ENCODE measurements around the gene KAT8.
"Not testable (repeated sequence)": the region's sequence is repeated elsewhere in the genome, so short reads cannot be mapped to it uniquely, and the experiment has no call there.

KAT8 gene

DNA sequence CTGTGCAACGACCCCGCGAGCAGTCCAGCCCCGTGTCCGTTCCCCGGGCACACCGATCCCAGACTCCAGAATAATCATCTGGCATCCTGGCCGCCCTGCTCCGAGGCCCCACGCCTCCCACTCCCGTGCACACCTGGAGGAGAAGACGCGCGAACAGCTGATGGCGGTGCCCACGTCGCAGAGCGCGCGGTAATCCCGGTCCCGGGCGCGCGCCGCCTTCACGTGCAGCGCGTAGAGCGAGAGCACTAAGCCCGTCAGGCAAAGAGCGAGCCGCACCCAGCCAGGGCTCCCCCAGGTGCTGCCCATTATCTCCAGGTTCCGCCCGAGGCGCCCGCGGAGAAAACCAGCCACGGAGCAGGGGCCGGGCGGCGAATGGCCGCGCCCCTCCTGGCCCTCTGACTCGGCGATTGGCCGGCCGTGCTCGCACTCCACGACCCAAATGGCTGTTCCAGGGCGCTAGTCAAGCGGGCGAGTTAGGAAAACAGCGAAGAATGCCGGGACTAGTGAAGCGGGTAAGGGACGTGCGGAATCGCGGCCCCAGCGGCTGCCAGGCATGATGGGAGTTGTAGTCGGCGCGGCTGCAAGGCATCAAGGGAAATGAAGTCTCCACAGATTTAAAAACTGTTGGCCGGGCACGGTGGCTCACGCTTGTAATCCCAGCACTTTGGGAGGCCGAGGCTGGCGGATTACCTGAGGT lies 22.9 kb upstream of the KAT8 start, which contains the start of gene VKORC1:
Gene VKORC1, minus strand, starts transcription at position 374 of the 697 bp plus-strand sequence. Its CDS starts 68 bp downstream, at position 306.
- peak; percentile 95 for DNase-seq (ENCODE audit: extremely low read depth, low read depth)
- peak within 1 kb of the TSS; percentile 95 for H3K4me3 ChIP-seq (replicated peaks; ENCODE audit: low read depth, low read length)

DNA sequence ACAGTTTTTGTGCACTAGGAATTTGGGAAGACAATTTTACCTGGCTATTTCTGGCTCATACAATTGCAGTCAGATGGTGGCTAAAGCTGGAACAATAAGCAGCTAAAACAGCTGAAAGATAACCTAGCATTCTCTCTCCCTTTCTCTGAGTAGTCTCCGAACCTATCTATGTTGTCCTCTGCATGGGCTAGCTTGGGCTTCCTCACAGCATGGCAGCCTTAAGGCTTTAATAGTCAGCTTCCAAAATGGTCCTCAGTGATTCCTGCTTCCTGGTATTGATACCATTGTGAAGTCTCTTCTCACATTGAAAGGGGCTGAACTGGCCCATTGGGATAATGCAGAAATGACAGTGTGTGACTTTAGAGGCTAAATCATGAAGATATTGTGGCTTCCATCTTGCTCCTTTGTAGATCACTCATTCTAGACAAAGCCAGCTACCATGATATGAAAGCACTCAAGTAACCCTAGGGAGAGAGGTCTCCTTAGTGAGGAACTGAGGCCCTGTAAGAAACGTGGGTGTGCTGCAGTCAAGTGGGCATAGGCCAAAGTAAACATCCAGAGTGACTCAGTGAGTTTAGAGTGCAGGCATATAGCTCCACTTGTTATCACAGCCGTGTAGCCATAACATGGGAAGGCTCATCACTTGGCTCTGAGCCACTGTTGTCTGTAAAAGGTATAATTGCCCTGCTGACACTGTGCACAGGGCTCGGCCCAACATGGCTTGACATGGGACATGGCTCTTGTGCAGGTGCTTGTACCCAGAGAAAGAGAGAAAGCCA lies 17.4 kb upstream of the KAT8 start:
- H3K4me3 ChIP-seq (replicated peaks; ENCODE audit: low read depth, low read length): no peak overlapping the region
- DNase-seq (ENCODE audit: extremely low read depth, low read depth): no peak
- TF ChIP-seq, protein P1, sequence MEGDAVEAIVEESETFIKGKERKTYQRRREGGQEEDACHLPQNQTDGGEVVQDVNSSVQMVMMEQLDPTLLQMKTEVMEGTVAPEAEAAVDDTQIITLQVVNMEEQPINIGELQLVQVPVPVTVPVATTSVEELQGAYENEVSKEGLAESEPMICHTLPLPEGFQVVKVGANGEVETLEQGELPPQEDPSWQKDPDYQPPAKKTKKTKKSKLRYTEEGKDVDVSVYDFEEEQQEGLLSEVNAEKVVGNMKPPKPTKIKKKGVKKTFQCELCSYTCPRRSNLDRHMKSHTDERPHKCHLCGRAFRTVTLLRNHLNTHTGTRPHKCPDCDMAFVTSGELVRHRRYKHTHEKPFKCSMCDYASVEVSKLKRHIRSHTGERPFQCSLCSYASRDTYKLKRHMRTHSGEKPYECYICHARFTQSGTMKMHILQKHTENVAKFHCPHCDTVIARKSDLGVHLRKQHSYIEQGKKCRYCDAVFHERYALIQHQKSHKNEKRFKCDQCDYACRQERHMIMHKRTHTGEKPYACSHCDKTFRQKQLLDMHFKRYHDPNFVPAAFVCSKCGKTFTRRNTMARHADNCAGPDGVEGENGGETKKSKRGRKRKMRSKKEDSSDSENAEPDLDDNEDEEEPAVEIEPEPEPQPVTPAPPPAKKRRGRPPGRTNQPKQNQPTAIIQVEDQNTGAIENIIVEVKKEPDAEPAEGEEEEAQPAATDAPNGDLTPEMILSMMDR (IDR thresholded peaks at IDR 0.05; ENCODE audit: low read depth, low read length, missing control alignments): no peak

More for the DNA sequence above, 22.9 kb upstream of the KAT8 start, which contains the start of gene VKORC1:
- TF ChIP-seq, protein P1 (IDR thresholded peaks at IDR 0.05; ENCODE audit: low read depth, low read length, missing control alignments): no peak

- H3K4me3 ChIP-seq (replicated peaks; ENCODE audit: low read depth, low read length); DNase-seq (ENCODE audit: extremely low read depth, low read depth): not testable (repeated sequence)
Measured at GRCh38 chr16:31100876-31101641, 16.4 kb upstream of the KAT8 start.

DNA sequence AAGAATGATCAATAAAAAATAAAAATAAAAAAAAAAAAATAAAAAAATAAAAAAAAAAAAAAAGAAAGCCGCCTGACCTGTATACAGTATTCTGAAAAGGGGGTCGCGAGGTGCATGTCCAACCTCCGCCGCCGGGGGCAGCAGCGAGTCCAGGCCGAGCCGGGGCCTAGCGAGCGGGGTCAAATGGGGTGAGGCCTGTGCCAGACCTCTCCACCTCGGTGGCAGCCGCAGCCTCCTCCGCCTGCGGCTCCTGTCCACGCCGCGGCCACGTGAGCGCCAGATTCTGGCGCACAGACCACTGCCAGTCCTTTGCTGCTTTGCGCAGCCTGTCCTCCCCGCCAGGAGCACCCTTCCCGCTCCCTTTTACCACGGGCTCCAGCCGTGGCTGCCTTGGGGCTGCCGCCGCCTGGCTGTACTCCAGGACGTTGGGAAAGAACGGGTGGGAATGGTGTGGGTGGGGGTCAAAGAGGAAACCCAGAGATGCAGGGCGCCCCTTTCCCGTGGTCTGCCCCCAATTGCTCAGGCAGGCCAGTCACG lies 11.7 kb upstream of the KAT8 start:
- peak; percentile 32 for DNase-seq (ENCODE audit: extremely low read depth, low read depth)
- TF ChIP-seq, protein P1 (IDR thresholded peaks at IDR 0.05; ENCODE audit: low read depth, low read length, missing control alignments): peak; percentile 77
- no peak overlapping the region for H3K4me3 ChIP-seq (replicated peaks; ENCODE audit: low read depth, low read length)

- no peak for DNase-seq (ENCODE audit: extremely low read depth, low read depth)
- H3K4me3 ChIP-seq (replicated peaks; ENCODE audit: low read depth, low read length): no peak overlapping the region
- TF ChIP-seq, protein P1 (IDR thresholded peaks at IDR 0.05; ENCODE audit: low read depth, low read length, missing control alignments): no peak
Measured at GRCh38 chr16:31106509-31107464, 10.7 kb upstream of the KAT8 start.

DNA sequence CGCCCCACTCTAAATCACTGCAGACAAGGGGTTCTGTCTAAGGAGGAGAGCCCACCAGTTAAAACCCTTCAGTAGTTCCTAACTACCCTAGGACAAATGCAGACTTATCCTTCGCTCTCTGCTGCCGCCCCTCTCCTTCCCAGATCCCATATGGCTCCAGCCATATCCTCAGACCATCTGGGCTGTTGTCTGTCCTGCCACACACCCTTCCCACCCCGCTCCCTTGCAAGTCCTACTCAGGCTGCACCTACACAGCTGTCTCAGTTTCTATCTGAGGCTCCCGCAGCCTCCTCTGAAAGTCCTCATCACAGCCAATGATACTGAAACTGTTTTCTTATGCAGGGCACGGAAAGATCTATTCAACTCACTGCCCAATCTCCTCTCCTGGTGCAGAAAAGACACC lies 10.0 kb upstream of the KAT8 start:
- TF ChIP-seq, protein P1 (IDR thresholded peaks at IDR 0.05; ENCODE audit: low read depth, low read length, missing control alignments): no peak
- DNase-seq (ENCODE audit: extremely low read depth, low read depth): no peak
- no peak overlapping the region; the same call in 1 of the 2 replicates for H3K4me3 ChIP-seq (replicated peaks; ENCODE audit: low read depth, low read length)

All from HFF-Myc (cell line).